GM10266 (cell line): ENCODE data around the gene CCND2.

Experiments used
- DNase-seq: peaks from one replicate; pipeline ENCODE4 v3.0.0; 2012; ENCODE audit errors: extremely low spot score
- CTCF ChIP-seq: IDR thresholded peaks from 2 replicates; pipeline ENCODE4 v1.5.1; 2012; ENCODE audit warnings: mild to moderate bottlenecking, low read depth; ENCODE audit not compliant: control insufficient read depth, insufficient read depth; ENCODE audit errors: missing control alignments

Gene CCND2

GRCh38 chr12:4256043-4256826 lies 17.3 kb upstream of the CCND2 start:
- no peak for TF ChIP-seq CTCF
- DNase-seq: no peak

DNA sequence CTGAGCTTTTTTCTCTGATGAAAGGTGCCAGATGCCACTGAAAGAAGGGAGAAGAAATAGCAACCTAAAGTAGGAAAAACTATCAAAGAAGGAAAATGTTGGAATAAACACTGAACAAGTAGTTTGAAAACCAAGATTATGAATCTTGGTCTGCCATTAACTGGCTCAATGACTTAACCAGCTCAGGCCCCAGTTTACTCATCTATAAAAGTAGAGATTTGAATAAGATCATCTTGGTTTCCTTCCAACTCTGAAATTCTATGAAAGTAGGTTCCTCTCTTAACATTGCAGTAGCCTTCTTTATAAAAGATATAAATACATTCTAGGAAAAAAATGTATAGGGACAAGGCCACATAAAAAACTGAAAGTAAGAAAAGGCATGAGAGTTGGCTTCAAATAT lies 16.1 kb upstream of the CCND2 start:
- TF ChIP-seq CTCF: no peak
- DNase-seq: no peak

- no peak for DNase-seq
- TF ChIP-seq CTCF: no peak
Observed at GRCh38 chr12:4259099-4259498, 14.5 kb upstream of the CCND2 start.

- no peak for TF ChIP-seq CTCF
- DNase-seq: peak; percentile 53
Observed at GRCh38 chr12:4261655-4262054, 11.9 kb upstream of the CCND2 start.

DNA sequence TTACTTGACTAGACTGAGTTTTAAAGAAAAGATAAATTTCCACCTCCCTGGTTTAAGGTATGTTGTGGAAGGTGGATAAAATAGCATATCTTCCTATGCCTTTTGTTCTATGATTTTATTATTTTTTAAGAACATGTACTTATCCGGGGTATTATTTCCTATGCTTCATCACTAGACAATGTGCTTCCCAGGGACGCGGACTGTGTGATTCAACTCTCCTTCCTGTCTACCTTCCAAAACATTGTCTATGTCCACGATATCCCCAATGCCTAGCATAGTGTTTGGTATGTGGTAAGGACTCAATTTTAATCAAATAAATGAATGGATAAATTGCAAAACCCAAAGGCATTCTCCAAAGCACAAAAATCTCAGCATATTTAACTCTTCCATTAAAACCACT lies 8.3 kb upstream of the CCND2 start:
- DNase-seq: no peak

DNA sequence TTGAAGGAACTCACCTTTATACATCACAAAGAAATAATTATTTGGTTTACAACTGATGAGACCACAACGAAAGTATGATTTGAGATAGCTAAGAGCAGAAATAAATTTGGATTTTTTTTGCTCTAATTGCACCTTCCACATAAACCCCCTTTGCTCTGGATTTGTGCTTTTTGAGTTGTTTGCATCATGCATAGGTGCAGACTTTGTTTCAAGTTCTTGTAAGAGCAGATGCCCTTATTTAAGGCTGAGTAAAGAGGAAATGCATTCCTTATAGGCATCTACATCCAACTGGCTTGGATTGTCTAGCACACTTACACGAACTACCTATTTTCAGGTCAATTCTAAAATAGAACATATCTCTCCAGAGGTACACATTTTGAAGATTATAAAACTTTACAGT lies 6.6 kb upstream of the CCND2 start:
- DNase-seq: no peak
- TF ChIP-seq CTCF: no peak

More for the DNA sequence above, 8.3 kb upstream of the CCND2 start:
- no peak for TF ChIP-seq CTCF

DNA sequence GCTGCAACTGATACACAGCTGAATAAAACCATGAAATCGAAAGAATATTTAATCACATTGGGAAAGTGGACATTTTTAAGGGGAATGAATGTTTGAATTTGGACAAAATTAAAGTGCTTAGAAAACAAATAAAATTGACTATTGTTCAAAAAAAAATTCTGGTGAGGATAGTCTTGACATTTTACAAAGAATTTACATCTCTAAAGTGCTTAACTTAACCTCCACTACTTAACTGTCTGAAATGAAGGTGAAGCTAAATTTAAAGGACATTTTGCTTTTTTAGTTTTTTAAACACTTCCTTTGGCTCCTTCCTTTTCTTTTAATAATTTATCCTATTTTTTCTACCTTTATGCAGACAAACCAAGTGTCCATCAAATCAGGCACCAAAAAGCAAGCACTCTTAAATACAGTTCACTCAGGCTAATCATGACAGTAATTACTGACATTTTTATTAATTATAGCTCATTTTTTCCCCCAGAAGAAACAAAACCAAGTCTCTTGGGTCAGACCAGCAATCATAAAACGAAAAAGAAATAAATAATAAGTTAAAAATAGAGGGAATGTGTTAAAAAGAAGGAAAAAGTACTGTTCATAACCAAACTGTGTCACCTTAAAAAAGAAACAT lies 5.7 kb upstream of the CCND2 start:
- no peak for DNase-seq
- no peak for TF ChIP-seq CTCF
